K562 (cell line): ENCODE data around the gene FOXP4. TPM values are rescaled to one million over a fixed set of nuclear protein-coding genes. Genes with fewer than 3 reads are reported as not detected.

ENCODE experiments used
- BDP1 ChIP-seq: IDR thresholded peaks from 3 replicates; pipeline ENCODE4 v1.6.1; 2011; ENCODE audit not compliant: insufficient read length, insufficient read depth
- CBX8 ChIP-seq: fragments of 200-600 bp; sonication (generic); IDR thresholded peaks from 2 replicates; pipeline ENCODE4 v1.6.1; 2012; ENCODE audit warnings: borderline replicate concordance, mixed run types, low read depth, mild to moderate bottlenecking, moderate library complexity, mixed read lengths, low read length, control low read depth, inconsistent platforms; ENCODE audit not compliant: poor library complexity, severe bottlenecking; ENCODE audit errors: extremely low read depth
- ELF2 ChIP-seq: fragments of 250-450 bp; sonication (Bioruptor Pico); IDR thresholded peaks from 2 replicates; pipeline ENCODE4 v1.5.0; 2021; ENCODE audit warnings: mild to moderate bottlenecking
- HDAC3 ChIP-seq: fragments of 450-650 bp; IDR thresholded peaks from 2 replicates; pipeline ENCODE4 v1.6.1; 2018; ENCODE audit warnings: borderline replicate concordance, mild to moderate bottlenecking, moderate library complexity; ENCODE audit not compliant: partially characterized antibody
- MCM7 ChIP-seq, 2 experiments: fragments of 450-650 bp; IDR thresholded peaks; 2 replicates each; pipeline ENCODE4 v1.6.1; 2016 to 2018
- NFYB ChIP-seq: IDR thresholded peaks from 2 replicates; pipeline ENCODE4 v1.6.1; 2011; ENCODE audit warnings: mild to moderate bottlenecking, moderate library complexity; ENCODE audit not compliant: insufficient read length; ENCODE audit errors: extremely low read depth
- NR4A1 ChIP-seq, 2 experiments: fragments of 250-450 bp in 1 of 2; fragments of 450-650 bp in 1 of 2; sonication (Bioruptor Pico) in 1 of 2; IDR thresholded peaks; 2 replicates each; pipeline versions ENCODE4 v1.4.0 to v1.6.1; 2016 to 2020; ENCODE audit warnings: mild to moderate bottlenecking in 2 of 2, missing compliant biosample characterization in 1 of 2, missing genetic modification characterization in 1 of 2, moderate library complexity in 1 of 2
- POLR3G ChIP-seq: IDR thresholded peaks from 2 replicates; pipeline ENCODE4 v1.6.1; 2011; ENCODE audit not compliant: insufficient read length, insufficient replicate concordance; ENCODE audit errors: extremely low read depth
- RAD21 ChIP-seq, 2 experiments: fragments of 250-450 bp in 1 of 2; fragments of 450-650 bp in 1 of 2; sonication (Bioruptor Pico) in 1 of 2; formaldehyde crosslinking in 1 of 2; IDR thresholded peaks in 1 of 2; conservative IDR thresholded peaks in 1 of 2; 2 replicates each; pipeline versions ENCODE4 v1.4.0 to v1.8.0; 2020 to 2022; ENCODE audit warnings: mild to moderate bottlenecking in 2 of 2, moderate library complexity in 1 of 2
- RBM15 ChIP-seq: fragments of 200-400 bp; formaldehyde crosslinking; IDR thresholded peaks from 2 replicates; pipeline ENCODE4 v1.6.1; 2018; ENCODE audit warnings: mild to moderate bottlenecking, low read length, moderate library complexity; ENCODE audit not compliant: insufficient read depth
- SRSF3 ChIP-seq: fragments of 200-400 bp; formaldehyde crosslinking; IDR thresholded peaks from 2 replicates; pipeline ENCODE4 v1.6.1; 2016; ENCODE audit warnings: mild to moderate bottlenecking, low read length, moderate library complexity; ENCODE audit not compliant: insufficient read depth
- TEAD4 ChIP-seq, 2 experiments: sonication (generic) in 1 of 2; formaldehyde crosslinking in 1 of 2; IDR thresholded peaks; 2 replicates each; pipeline versions ENCODE4 v1.6.1 to v1.8.0; 2012 to 2022; ENCODE audit warnings: borderline replicate concordance in 1 of 2, inconsistent platforms in 1 of 2, low read length in 1 of 2, mild to moderate bottlenecking in 1 of 2, missing genetic modification reagents in 1 of 2
- ZC3H8 ChIP-seq: fragments of 450-650 bp; IDR thresholded peaks from 2 replicates; pipeline ENCODE4 v1.6.1; 2017
- ZNF224 ChIP-seq: sonication (generic); formaldehyde crosslinking; IDR thresholded peaks from 2 replicates; pipeline ENCODE4 v1.8.0; 2022; ENCODE audit warnings: mild to moderate bottlenecking, missing genetic modification reagents
- ZNF431 ChIP-seq: sonication (generic); formaldehyde crosslinking; IDR thresholded peaks from 2 replicates; pipeline ENCODE4 v1.8.0; 2022; ENCODE audit warnings: mild to moderate bottlenecking, missing genetic modification reagents
- ZNF436 ChIP-seq: fragments of 250-450, 450-650 bp; sonication (Bioruptor Pico); formaldehyde crosslinking; IDR thresholded peaks from 2 replicates; pipeline ENCODE4 v1.7.0; 2020; ENCODE audit warnings: mild to moderate bottlenecking
- polyA plus RNA-seq, 8 experiments: library from polyadenylated mRNA; depleted of rRNA in 4 of 8; stranded (reverse) in 5 of 8; unstranded in 3 of 8; fragments of >200 nt; fragmentation: Nextera tagmentation in 2 of 8; fragmentation: Illumina TruSeq in 1 of 8; extraction: Ambion mirVana in 2 of 8; extraction: Trizol in 1 of 8; gene quantifications; 2 replicates each; pipeline versions ENCODE4 v1.2.1 to v1.2.3, GENCODE V29; 2011 to 2014; ENCODE audit warnings: inconsistent platforms in 1 of 8, missing spikeins in 1 of 8
- total RNA-seq, 7 experiments: library from RNA; depleted of rRNA in 6 of 7; stranded (reverse); fragments of >200 nt in 6 of 7; fragmentation: Illumina TruSeq in 2 of 7; extraction: Trizol in 2 of 7; gene quantifications; 2 replicates each; pipeline versions ENCODE4 v1.2.1 to v1.2.3, GENCODE V29; 2011 to 2021; ENCODE audit warnings: low replicate concordance in 1 of 7
- TF ChIP-seq, protein P1 (sequence below): fragments of 450-650 bp; IDR thresholded peaks from one replicate; pipeline ENCODE4 v1.6.1; 2018; ENCODE audit warnings: mild to moderate bottlenecking, moderate library complexity; ENCODE audit not compliant: partially characterized antibody
- TF ChIP-seq, protein P2 (sequence below), 3 experiments: IDR thresholded peaks in 2 of 3; conservative IDR thresholded peaks in 1 of 3; 2 replicates each; pipeline ENCODE4 v1.5.1; 2011 to 2012; ENCODE audit warnings: low read length in 3 of 3, mild to moderate bottlenecking in 3 of 3, control low read depth in 2 of 3, improper control_type of control experiment in 1 of 3, inconsistent platforms in 1 of 3, low read depth in 1 of 3, mixed read lengths in 1 of 3, moderate library complexity in 1 of 3; ENCODE audit not compliant: insufficient read depth in 2 of 3
- TF ChIP-seq, protein P3 (sequence below): fragments of 250-450 bp; sonication (Bioruptor Pico); IDR thresholded peaks from 2 replicates; pipeline ENCODE4 v1.5.0; 2021; ENCODE audit warnings: mild to moderate bottlenecking, borderline replicate concordance

Gene FOXP4
- total and polyA plus RNA-seq, 9 of the 15 experiments (the other 6 are each of a cell fraction or from before 2014, with no cell fraction given): 0.11 to 29.4 (median 2.3) TPM

DNA sequence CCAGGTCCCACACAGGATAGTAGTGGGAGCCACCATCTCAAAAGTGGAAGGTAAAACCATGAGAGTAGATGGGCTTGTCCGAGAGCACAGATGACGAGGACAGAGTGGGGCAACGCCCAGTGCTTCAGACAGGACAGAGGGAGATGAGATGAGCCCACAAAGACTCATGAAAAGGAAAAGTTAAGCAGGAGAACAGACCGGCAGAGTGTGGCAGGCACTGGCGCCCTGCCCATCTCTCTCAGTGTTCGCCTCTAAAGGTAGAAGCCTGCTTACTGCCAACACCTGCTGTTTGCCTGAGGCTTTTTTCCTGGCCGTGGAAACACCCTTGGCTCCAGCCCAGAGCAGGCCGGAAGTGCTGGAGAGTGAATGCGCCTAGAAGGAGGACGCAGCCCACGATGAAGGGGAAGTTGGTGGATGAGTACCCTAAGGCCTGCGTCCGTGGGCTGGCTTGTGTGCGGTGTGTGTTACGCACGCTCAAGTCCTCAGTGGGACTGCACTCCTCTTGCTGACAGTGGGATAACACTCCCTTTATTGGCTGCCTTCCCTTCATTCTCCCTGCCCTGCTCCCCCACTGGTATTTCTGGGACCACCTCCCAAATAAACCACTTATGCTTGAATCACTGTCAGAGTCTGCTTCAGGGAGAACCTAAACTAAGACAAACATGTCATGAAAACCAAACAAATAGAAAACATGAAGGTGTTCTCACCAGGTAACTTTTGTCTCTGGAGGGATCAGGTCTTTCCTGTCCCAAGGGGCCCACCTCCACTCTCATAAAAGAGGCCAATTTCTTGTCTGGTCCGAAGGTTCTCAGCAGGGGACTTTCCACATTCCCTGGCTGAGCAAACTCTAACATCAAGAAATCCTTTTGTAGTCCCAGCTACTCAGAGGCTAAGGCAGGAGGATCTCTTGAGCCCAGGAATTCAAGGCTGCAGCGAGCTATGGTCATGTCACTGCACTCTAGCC lies 9.1 kb upstream of the FOXP4 start (continued):
- TF ChIP-seq, protein P1, sequence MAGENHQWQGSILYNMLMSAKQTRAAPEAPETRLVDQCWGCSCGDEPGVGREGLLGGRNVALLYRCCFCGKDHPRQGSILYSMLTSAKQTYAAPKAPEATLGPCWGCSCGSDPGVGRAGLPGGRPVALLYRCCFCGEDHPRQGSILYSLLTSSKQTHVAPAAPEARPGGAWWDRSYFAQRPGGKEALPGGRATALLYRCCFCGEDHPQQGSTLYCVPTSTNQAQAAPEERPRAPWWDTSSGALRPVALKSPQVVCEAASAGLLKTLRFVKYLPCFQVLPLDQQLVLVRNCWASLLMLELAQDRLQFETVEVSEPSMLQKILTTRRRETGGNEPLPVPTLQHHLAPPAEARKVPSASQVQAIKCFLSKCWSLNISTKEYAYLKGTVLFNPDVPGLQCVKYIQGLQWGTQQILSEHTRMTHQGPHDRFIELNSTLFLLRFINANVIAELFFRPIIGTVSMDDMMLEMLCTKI: no peak
- TF ChIP-seq ZC3H8 (no peak), BDP1 (no peak), ZNF431 (CRISPR knock-in tag) (no peak), NR4A1 (CRISPR knock-in tag; IDR thresholded peaks at IDR 0.05) (no peak), NR4A1 (tag; IDR thresholded peaks at IDR 0.05) (no peak), NFYB (no peak), HDAC3 (no peak), ZNF224 (no peak), TEAD4 (IDR thresholded peaks at IDR 0.05; ENCODE audit: low read length) (no peak), TEAD4 (CRISPR knock-in tag; IDR thresholded peaks at IDR 0.05; ENCODE audit: borderline replicate concordance) (no peak), RAD21 (CRISPR knock-in tag; conservative IDR thresholded peaks at IDR 0.05 in 1 of 2, IDR thresholded peaks at IDR 0.05 in 1 of 2) (no peak), MCM7 (IDR thresholded peaks at IDR 0.05) (no peak), RBM15 (no peak), SRSF3 (no peak), ZNF436 (CRISPR knock-in tag) (no peak), CBX8 (no peak), POLR3G (no peak), ELF2 (no peak)
- TF ChIP-seq, protein P2, sequence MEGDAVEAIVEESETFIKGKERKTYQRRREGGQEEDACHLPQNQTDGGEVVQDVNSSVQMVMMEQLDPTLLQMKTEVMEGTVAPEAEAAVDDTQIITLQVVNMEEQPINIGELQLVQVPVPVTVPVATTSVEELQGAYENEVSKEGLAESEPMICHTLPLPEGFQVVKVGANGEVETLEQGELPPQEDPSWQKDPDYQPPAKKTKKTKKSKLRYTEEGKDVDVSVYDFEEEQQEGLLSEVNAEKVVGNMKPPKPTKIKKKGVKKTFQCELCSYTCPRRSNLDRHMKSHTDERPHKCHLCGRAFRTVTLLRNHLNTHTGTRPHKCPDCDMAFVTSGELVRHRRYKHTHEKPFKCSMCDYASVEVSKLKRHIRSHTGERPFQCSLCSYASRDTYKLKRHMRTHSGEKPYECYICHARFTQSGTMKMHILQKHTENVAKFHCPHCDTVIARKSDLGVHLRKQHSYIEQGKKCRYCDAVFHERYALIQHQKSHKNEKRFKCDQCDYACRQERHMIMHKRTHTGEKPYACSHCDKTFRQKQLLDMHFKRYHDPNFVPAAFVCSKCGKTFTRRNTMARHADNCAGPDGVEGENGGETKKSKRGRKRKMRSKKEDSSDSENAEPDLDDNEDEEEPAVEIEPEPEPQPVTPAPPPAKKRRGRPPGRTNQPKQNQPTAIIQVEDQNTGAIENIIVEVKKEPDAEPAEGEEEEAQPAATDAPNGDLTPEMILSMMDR (IDR thresholded peaks at IDR 0.05 in 2 of 3, conservative IDR thresholded peaks at IDR 0.05 in 1 of 3; ENCODE audit: insufficient read depth in 2 of 3, low read depth in 1 of 3, low read length in 3 of 3): no peak
- TF ChIP-seq, protein P3, sequence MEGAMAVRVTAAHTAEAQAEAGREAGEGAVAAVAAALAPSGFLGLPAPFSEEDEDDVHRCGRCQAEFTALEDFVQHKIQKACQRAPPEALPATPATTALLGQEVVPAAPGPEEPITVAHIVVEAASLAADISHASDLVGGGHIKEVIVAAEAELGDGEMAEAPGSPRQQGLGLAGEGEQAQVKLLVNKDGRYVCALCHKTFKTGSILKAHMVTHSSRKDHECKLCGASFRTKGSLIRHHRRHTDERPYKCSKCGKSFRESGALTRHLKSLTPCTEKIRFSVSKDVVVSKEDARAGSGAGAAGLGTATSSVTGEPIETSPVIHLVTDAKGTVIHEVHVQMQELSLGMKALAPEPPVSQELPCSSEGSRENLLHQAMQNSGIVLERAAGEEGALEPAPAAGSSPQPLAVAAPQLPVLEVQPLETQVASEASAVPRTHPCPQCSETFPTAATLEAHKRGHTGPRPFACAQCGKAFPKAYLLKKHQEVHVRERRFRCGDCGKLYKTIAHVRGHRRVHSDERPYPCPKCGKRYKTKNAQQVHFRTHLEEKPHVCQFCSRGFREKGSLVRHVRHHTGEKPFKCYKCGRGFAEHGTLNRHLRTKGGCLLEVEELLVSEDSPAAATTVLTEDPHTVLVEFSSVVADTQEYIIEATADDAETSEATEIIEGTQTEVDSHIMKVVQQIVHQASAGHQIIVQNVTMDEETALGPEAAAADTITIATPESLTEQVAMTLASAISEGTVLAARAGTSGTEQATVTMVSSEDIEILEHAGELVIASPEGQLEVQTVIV (CRISPR knock-in tag): no peak
